HEK293 (cell line): ENCODE data around the gene ZNF529.

ENCODE experiments used
- CTCF ChIA-PET: fragments of 350-600 bp; formaldehyde crosslinking; extraction: SDS; loops from one replicate; lab custom pipeline; 2021; ENCODE audit warnings: antibody characterized with exemption; lab: Yijun Ruan, JAX
- POLR2A ChIA-PET: fragments of 300-600 bp; formaldehyde crosslinking; extraction: SDS; loops from one replicate; lab custom pipeline; 2020; ENCODE audit warnings: antibody characterized with exemption, inconsistent platforms; lab: Yijun Ruan, JAX
- H3K27ac ChIP-seq: fragments of 200-500 bp; sonication (Bioruptor generic); 2 replicates; pipeline ENCODE4 v1.5.1; 2014; ENCODE audit warnings: low read depth, low read length, control low read depth, inconsistent platforms; ENCODE audit errors: extremely low read depth
- H3K36me3 ChIP-seq, 2 experiments: fragments of 200-500 bp in 1 of 2; sonication (Bioruptor generic) in 1 of 2; 1 replicate in 1 of 2; 2 replicates in 1 of 2; pipeline ENCODE4 v1.5.1; 2014 to 2017; ENCODE audit warnings: inconsistent platforms in 2 of 2, low read length in 2 of 2; ENCODE audit not compliant: control insufficient read depth in 2 of 2, insufficient read depth in 1 of 2
- H3K4me1 ChIP-seq: fragments of 200-500 bp; sonication (Bioruptor generic); 2 replicates; pipeline ENCODE4 v1.5.1; 2014; ENCODE audit warnings: mild to moderate bottlenecking, low read length, inconsistent platforms; ENCODE audit not compliant: control insufficient read depth, insufficient read depth
- H3K4me3 ChIP-seq: 2 replicates; pipeline ENCODE4 v1.5.1; 2011; ENCODE audit warnings: low read depth, mild to moderate bottlenecking, control low read depth, low read length, moderate library complexity
- H3K9me3 ChIP-seq: fragments of 200-500 bp; sonication (Bioruptor generic); 2 replicates; pipeline ENCODE4 v1.5.1; 2014; ENCODE audit warnings: low read depth, low read length, inconsistent platforms; ENCODE audit not compliant: control insufficient read depth, insufficient read depth
- KLF1 ChIP-seq: fragments of 450-650 bp; formaldehyde crosslinking; IDR thresholded peaks from 2 replicates; pipeline ENCODE4 v1.5.1; 2016; ENCODE audit warnings: missing biosample characterization, missing genetic modification characterization
- KLF16 ChIP-seq: fragments of 450-650 bp; formaldehyde crosslinking; IDR thresholded peaks from 2 replicates; pipeline ENCODE4 v1.5.1; 2017; ENCODE audit warnings: missing biosample characterization, missing genetic modification characterization
- MYNN ChIP-seq: fragments of 450-650 bp; formaldehyde crosslinking; IDR thresholded peaks from 2 replicates; pipeline ENCODE4 v1.5.1; 2016; ENCODE audit warnings: missing biosample characterization, missing genetic modification characterization, borderline replicate concordance
- RBAK ChIP-seq: fragments of 450-650 bp; formaldehyde crosslinking; IDR thresholded peaks from 2 replicates; pipeline ENCODE4 v1.5.1; 2016; ENCODE audit warnings: missing biosample characterization, missing genetic modification characterization
- REPIN1 ChIP-seq: fragments of 450-650 bp; formaldehyde crosslinking; IDR thresholded peaks from 2 replicates; pipeline ENCODE4 v1.5.1; 2017; ENCODE audit warnings: missing biosample characterization, missing genetic modification characterization, low read depth
- SP2 ChIP-seq: fragments of 450-650 bp; formaldehyde crosslinking; IDR thresholded peaks from 2 replicates; pipeline ENCODE4 v1.5.1; 2016; ENCODE audit warnings: missing biosample characterization, missing genetic modification characterization
- SP7 ChIP-seq: fragments of 450-650 bp; formaldehyde crosslinking; IDR thresholded peaks from 2 replicates; pipeline ENCODE4 v1.5.1; 2016; ENCODE audit warnings: missing biosample characterization, missing genetic modification characterization
- YY2 ChIP-seq: fragments of 450-650 bp; formaldehyde crosslinking; IDR thresholded peaks from 2 replicates; pipeline ENCODE4 v1.5.1; 2016; ENCODE audit warnings: missing biosample characterization, missing genetic modification characterization
- ZNF112 ChIP-seq: fragments of 450-650 bp; formaldehyde crosslinking; IDR thresholded peaks from 2 replicates; pipeline ENCODE4 v1.5.0; 2017; ENCODE audit warnings: missing biosample characterization, missing genetic modification characterization
- ZNF19 ChIP-seq: fragments of 450-650 bp; formaldehyde crosslinking; IDR thresholded peaks from 2 replicates; pipeline ENCODE4; 2016; ENCODE audit warnings: missing biosample characterization, missing genetic modification characterization, low read depth
- ZNF221 ChIP-seq: fragments of 450-650 bp; formaldehyde crosslinking; IDR thresholded peaks from 2 replicates; pipeline ENCODE4 v1.5.1; 2017; ENCODE audit warnings: missing biosample characterization, missing genetic modification characterization, borderline replicate concordance
- ZNF248 ChIP-seq: fragments of 450-650 bp; formaldehyde crosslinking; IDR thresholded peaks from 2 replicates; pipeline ENCODE4 v1.5.1; 2017; ENCODE audit warnings: missing biosample characterization, missing genetic modification characterization
- ZNF311 ChIP-seq: fragments of 450-650 bp; formaldehyde crosslinking; IDR thresholded peaks from 2 replicates; pipeline ENCODE4 v1.5.1; 2017; ENCODE audit warnings: missing biosample characterization, missing genetic modification characterization, borderline replicate concordance
- ZNF324 ChIP-seq: fragments of 450-650 bp; formaldehyde crosslinking; IDR thresholded peaks from 2 replicates; pipeline ENCODE4 v1.5.1; 2016; ENCODE audit warnings: missing biosample characterization, missing genetic modification characterization
- ZNF362 ChIP-seq: fragments of 450-650 bp; formaldehyde crosslinking; IDR thresholded peaks from 2 replicates; pipeline ENCODE4 v1.5.1; 2016; ENCODE audit warnings: missing biosample characterization, missing genetic modification characterization
- ZNF426 ChIP-seq: fragments of 450-650 bp; formaldehyde crosslinking; IDR thresholded peaks from 2 replicates; pipeline ENCODE4 v1.5.1; 2017; ENCODE audit warnings: missing biosample characterization, missing genetic modification characterization, mild to moderate bottlenecking, inconsistent platforms, moderate library complexity
- ZNF488 ChIP-seq: fragments of 450-650 bp; formaldehyde crosslinking; IDR thresholded peaks from 2 replicates; pipeline ENCODE4 v1.5.1; 2016; ENCODE audit warnings: missing biosample characterization, missing genetic modification characterization
- ZNF521 ChIP-seq: fragments of 450-650 bp; formaldehyde crosslinking; IDR thresholded peaks from 2 replicates; pipeline ENCODE4 v1.5.1; 2017; ENCODE audit warnings: missing biosample characterization, mild to moderate bottlenecking, missing genetic modification characterization
- ZNF530 ChIP-seq: fragments of 450-650 bp; formaldehyde crosslinking; IDR thresholded peaks from 2 replicates; pipeline ENCODE4 v1.5.1; 2016; ENCODE audit warnings: low read depth, missing biosample characterization, missing genetic modification characterization
- ZNF677 ChIP-seq: fragments of 450-650 bp; IDR thresholded peaks from 2 replicates; pipeline ENCODE4 v1.5.0; 2018; ENCODE audit warnings: missing biosample characterization, mild to moderate bottlenecking, missing genetic modification characterization, moderate library complexity
- ZNF837 ChIP-seq: fragments of 450-650 bp; formaldehyde crosslinking; IDR thresholded peaks from 2 replicates; pipeline ENCODE4 v1.5.1; 2016; ENCODE audit warnings: missing biosample characterization, missing genetic modification characterization
- ZSCAN16 ChIP-seq: fragments of 450-650 bp; formaldehyde crosslinking; IDR thresholded peaks from 2 replicates; pipeline ENCODE4 v1.5.1; 2016; ENCODE audit warnings: missing biosample characterization, missing genetic modification characterization
- ZSCAN30 ChIP-seq: fragments of 450-650 bp; IDR thresholded peaks from 2 replicates; pipeline ENCODE4 v1.5.1; 2018; ENCODE audit warnings: missing biosample characterization, mild to moderate bottlenecking, missing genetic modification characterization, moderate library complexity
- TF ChIP-seq, protein P1 (sequence below): fragments of 450-650 bp; formaldehyde crosslinking; IDR thresholded peaks from 2 replicates; pipeline ENCODE4 v1.5.1; 2016; ENCODE audit warnings: missing biosample characterization, missing genetic modification characterization
- TF ChIP-seq, protein P2 (sequence below): fragments of 450-650 bp; formaldehyde crosslinking; IDR thresholded peaks from 2 replicates; pipeline ENCODE4 v1.5.1; 2016; ENCODE audit warnings: missing biosample characterization, missing genetic modification characterization
- TF ChIP-seq, protein P3 (sequence below): fragments of 450-650 bp; formaldehyde crosslinking; IDR thresholded peaks from 2 replicates; pipeline ENCODE4 v1.5.1; 2016; ENCODE audit warnings: missing biosample characterization, missing genetic modification characterization, low read depth
- TF ChIP-seq, protein P4 (sequence below): fragments of 450-650 bp; IDR thresholded peaks from 2 replicates; pipeline ENCODE4 v1.5.1; 2018; ENCODE audit warnings: missing biosample characterization, missing genetic modification characterization

Gene ZNF529

DNA sequence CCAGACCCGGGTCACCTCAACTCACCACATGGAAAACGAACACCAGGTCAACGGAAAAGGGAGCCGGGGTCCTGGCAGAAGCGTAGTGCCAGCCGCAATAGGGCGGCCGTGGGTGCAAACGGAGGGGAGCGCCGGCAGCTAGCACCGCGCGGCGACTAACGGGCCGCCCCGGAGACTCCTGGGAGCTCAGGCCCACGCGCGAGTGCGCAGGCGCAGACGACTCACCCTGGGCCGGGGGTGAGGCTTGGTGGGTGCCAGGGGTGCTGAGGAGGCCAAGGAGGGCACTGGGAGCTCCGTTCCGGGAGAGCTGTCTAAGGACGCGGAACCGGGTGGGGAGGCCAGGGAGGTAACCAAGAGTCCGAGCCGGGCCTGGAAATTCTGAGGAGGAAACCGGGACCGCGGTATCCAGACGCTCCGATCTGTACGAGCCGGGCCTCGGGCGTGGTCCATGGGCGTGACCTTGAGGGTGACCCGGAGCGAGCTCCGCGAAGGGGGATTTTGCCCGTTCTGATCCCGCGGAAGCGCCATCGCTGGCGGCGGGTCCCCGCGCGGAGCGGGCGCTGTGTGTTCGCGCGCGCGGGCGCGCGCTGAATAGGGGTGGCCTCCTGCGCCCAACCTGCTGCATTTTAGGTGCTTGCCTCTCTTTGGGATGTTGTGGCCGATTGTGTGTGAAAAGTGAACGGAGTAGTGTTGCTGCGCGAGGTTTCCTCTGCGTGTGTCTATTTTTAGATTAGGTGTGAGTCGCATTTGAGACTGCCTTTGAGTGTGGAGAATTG, 32.2 kb upstream of the ZNF529 start, which contains the start of gene ZNF382 (continued):
- TF ChIP-seq, protein P1, sequence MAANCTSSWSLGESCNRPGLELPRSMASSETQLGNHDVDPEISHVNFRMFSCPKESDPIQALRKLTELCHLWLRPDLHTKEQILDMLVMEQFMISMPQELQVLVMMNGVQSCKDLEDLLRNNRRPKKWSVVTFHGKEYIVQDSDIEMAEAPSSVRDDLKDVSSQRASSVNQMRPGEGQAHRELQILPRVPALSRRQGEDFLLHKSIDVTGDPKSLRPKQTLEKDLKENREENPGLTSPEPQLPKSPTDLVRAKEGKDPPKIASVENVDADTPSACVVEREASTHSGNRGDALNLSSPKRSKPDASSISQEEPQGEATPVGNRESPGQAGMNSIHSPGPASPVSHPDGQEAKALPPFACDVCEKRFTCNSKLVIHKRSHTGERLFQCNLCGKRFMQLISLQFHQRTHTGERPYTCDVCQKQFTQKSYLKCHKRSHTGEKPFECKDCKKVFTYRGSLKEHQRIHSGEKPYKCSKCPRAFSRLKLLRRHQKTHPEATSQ = no peak; the same call in none of the 2 replicates
- TF ChIP-seq, protein P2, sequence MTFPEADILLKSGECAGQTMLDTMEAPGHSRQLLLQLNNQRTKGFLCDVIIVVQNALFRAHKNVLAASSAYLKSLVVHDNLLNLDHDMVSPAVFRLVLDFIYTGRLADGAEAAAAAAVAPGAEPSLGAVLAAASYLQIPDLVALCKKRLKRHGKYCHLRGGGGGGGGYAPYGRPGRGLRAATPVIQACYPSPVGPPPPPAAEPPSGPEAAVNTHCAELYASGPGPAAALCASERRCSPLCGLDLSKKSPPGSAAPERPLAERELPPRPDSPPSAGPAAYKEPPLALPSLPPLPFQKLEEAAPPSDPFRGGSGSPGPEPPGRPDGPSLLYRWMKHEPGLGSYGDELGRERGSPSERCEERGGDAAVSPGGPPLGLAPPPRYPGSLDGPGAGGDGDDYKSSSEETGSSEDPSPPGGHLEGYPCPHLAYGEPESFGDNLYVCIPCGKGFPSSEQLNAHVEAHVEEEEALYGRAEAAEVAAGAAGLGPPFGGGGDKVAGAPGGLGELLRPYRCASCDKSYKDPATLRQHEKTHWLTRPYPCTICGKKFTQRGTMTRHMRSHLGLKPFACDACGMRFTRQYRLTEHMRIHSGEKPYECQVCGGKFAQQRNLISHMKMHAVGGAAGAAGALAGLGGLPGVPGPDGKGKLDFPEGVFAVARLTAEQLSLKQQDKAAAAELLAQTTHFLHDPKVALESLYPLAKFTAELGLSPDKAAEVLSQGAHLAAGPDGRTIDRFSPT (tag by site-specific recombination) = peak; percentile 97
- TF ChIP-seq RBAK (tag by site-specific recombination) (no peak), ZNF221 (tag by site-specific recombination) (0 out of 2 replicates have a peak, but pooled peaks have one; percentile 76), MYNN (no peak), ZNF530 (tag by site-specific recombination) (no peak), SP2 (tag by site-specific recombination) (no peak), ZNF488 (no peak), ZNF837 (tag by site-specific recombination) (0 out of 2 replicates have a peak, but pooled peaks have one; percentile 21), ZNF426 (no peak)

DNA sequence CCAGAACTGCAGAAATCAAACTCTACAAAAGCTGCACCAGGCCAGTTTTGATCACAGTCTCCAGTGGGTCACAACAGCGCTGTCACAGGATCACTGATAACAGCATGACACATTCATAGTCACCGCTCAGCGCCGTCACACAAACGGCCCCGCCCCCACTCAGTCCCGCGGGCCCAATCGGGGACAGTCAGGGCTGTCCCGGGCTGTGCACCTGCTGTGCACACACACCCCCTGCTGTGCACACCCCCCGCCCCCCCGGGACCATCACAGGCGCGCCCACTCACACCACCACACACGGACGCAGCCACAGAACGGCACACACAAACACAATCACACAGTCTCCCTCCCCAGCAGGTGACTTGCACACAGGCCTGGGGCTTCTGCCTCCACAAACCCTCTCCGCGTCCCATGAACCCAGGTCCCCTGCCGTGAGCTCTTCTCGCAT, 31.6 kb upstream of the ZNF529 start:
- H3K36me3 ChIP-seq = peaks cover 26 to 62% of the 10 kb centered on the region in 2 experiments
- ChIA-PET POLR2A (interaction anchor here (0.5 to 2.8 kb wide), 22 partner anchors 8 to 1424 kb away, joined by 3 to 45 read pairs (median 4); partner anchors contain the start of genes ZNF146, ZNF260, ZNF345 and ZNF383), CTCF (interaction anchor here (0.6 kb wide), 1 partner anchor 723 kb away, joined by 3 read pairs; no protein-coding TSS in a partner anchor)
- peaks cover 19% of the 10 kb centered on the region for H3K9me3 ChIP-seq
- H3K4me1 ChIP-seq = peaks cover 6% of the 10 kb centered on the region
- peak overlapping the region; percentile 98 for H3K27ac ChIP-seq
- H3K4me3 ChIP-seq = peak overlapping the region; percentile 57
- peak; percentile 99 for TF ChIP-seq ZNF324
- TF ChIP-seq ZSCAN16 (tag by site-specific recombination) = peak; percentile 45
- 0 out of 2 replicates have a peak, but pooled peaks have one; percentile 10 for TF ChIP-seq ZSCAN30 (tag by site-specific recombination)
- TF ChIP-seq ZNF677 (tag by site-specific recombination) = no peak
- peak; percentile 100 for TF ChIP-seq KLF16 (tag by site-specific recombination)
- TF ChIP-seq SP7 (tag by site-specific recombination) = peak; percentile 98
- no peak for TF ChIP-seq ZNF248 (tag by site-specific recombination)
- TF ChIP-seq ZNF221 (tag by site-specific recombination) = no peak
- TF ChIP-seq ZNF112 (tag by site-specific recombination) = no peak
- TF ChIP-seq KLF1 (tag by site-specific recombination) = peak; percentile 89
- TF ChIP-seq, protein P3, sequence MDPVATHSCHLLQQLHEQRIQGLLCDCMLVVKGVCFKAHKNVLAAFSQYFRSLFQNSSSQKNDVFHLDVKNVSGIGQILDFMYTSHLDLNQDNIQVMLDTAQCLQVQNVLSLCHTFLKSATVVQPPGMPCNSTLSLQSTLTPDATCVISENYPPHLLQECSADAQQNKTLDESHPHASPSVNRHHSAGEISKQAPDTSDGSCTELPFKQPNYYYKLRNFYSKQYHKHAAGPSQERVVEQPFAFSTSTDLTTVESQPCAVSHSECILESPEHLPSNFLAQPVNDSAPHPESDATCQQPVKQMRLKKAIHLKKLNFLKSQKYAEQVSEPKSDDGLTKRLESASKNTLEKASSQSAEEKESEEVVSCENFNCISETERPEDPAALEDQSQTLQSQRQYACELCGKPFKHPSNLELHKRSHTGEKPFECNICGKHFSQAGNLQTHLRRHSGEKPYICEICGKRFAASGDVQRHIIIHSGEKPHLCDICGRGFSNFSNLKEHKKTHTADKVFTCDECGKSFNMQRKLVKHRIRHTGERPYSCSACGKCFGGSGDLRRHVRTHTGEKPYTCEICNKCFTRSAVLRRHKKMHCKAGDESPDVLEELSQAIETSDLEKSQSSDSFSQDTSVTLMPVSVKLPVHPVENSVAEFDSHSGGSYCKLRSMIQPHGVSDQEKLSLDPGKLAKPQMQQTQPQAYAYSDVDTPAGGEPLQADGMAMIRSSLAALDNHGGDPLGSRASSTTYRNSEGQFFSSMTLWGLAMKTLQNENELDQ (tag by site-specific recombination) = no peak
- peak; percentile 84; the same call in 1 of the 2 replicates for TF ChIP-seq REPIN1
- no peak for TF ChIP-seq ZNF311
- no peak for TF ChIP-seq ZNF362 (tag by site-specific recombination)
- TF ChIP-seq YY2 (tag by site-specific recombination) = no peak; the same call in none of the 2 replicates
- TF ChIP-seq ZNF19 (tag by site-specific recombination) = peak; percentile 82; the same call in 1 of the 2 replicates
- no peak for TF ChIP-seq ZNF521 (tag by site-specific recombination)
- TF ChIP-seq, protein P4, sequence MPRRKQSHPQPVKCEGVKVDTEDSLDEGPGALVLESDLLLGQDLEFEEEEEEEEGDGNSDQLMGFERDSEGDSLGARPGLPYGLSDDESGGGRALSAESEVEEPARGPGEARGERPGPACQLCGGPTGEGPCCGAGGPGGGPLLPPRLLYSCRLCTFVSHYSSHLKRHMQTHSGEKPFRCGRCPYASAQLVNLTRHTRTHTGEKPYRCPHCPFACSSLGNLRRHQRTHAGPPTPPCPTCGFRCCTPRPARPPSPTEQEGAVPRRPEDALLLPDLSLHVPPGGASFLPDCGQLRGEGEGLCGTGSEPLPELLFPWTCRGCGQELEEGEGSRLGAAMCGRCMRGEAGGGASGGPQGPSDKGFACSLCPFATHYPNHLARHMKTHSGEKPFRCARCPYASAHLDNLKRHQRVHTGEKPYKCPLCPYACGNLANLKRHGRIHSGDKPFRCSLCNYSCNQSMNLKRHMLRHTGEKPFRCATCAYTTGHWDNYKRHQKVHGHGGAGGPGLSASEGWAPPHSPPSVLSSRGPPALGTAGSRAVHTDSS (tag by site-specific recombination) = no peak
